IMR-90 (cell line): ENCODE results near the gene HOXA5. TPM values are rescaled to one million over a fixed set of nuclear protein-coding genes. Genes with fewer than 3 reads are reported as not detected.

ENCODE experiments used
- ATAC-seq: fragments of 200-7000 bp; cut with Tn5 transposase; 2 replicates; pipeline ENCODE4 v1.9.1; 2020; ENCODE audit warnings: low read depth, mild to moderate bottlenecking, moderate library complexity
- BruUV-seq: library from RNA; stranded (reverse); fragments of 400-500 nt; replicated peaks from 2 replicates; lab custom pipeline; 2021; lab: Mats Ljungman, UMichigan
- CTCF ChIA-PET: fragments of 300-600 bp; formaldehyde crosslinking; extraction: SDS; loops from one replicate; lab custom pipeline; 2021; ENCODE audit warnings: antibody characterized with exemption; lab: Yijun Ruan, JAX
- POLR2A ChIA-PET: fragments of 300-600 bp; sonication (Branson Sonifier 250); formaldehyde crosslinking; loops from one replicate; lab custom pipeline; 2022; ENCODE audit warnings: antibody characterized with exemption; ENCODE audit not compliant: unreplicated experiment; lab: Charles Lee
- DNase-seq: peaks from one replicate; pipeline ENCODE4 v3.0.0; 2013
- H2AFZ ChIP-seq: replicated peaks from 2 replicates; pipeline ENCODE3; 2013; ENCODE audit warnings: low read length, mild to moderate bottlenecking; ENCODE audit not compliant: poor library complexity
- H2AK5ac ChIP-seq: 2 replicates; pipeline ENCODE4 v1.6.1; 2013; ENCODE audit warnings: low read depth, low read length, inconsistent platforms
- H2AK9ac ChIP-seq: replicated peaks from 2 replicates; pipeline ENCODE3; 2013; ENCODE audit warnings: mild to moderate bottlenecking, low read depth, low read length, moderate library complexity; ENCODE audit not compliant: poor library complexity
- H2BK120ac ChIP-seq: 2 replicates; pipeline ENCODE4 v1.6.1; 2013; ENCODE audit warnings: low read depth, low read length, inconsistent platforms
- H2BK15ac ChIP-seq: 3 replicates; pipeline ENCODE4 v1.6.1; 2013; ENCODE audit warnings: low read depth, low read length, inconsistent platforms
- H2BK20ac ChIP-seq: 2 replicates; pipeline ENCODE4 v1.6.1; 2013; ENCODE audit warnings: low read depth, mild to moderate bottlenecking, inconsistent platforms, low read length, moderate library complexity
- H2BK5ac ChIP-seq: 2 replicates; pipeline ENCODE4 v1.6.1; 2013; ENCODE audit warnings: mild to moderate bottlenecking, low read depth, low read length, inconsistent platforms; ENCODE audit not compliant: poor library complexity, severe bottlenecking
- H3K14ac ChIP-seq: replicated peaks from 2 replicates; pipeline ENCODE4 v1.6.1; 2013; ENCODE audit warnings: low read depth, low read length, inconsistent platforms
- H3K18ac ChIP-seq: 2 replicates; pipeline ENCODE4 v1.6.1; 2013; ENCODE audit warnings: low read depth, low read length, control low read depth
- H3K23ac ChIP-seq: 2 replicates; pipeline ENCODE4 v1.6.1; 2013; ENCODE audit warnings: low read depth, low read length, inconsistent platforms
- H3K27ac ChIP-seq: 2 replicates; pipeline ENCODE4 v1.5.1; 2013; ENCODE audit warnings: mild to moderate bottlenecking, control low read depth, low read length; ENCODE audit not compliant: insufficient read depth
- H3K27me3 ChIP-seq: 2 replicates; pipeline ENCODE4 v1.6.1; 2013; ENCODE audit warnings: low read length; ENCODE audit not compliant: control insufficient read depth, insufficient read depth
- H3K36me3 ChIP-seq: 2 replicates; pipeline ENCODE4 v1.6.1; 2013; ENCODE audit warnings: low read length, mixed read lengths; ENCODE audit not compliant: control insufficient read depth, insufficient read depth
- H3K4ac ChIP-seq: 2 replicates; pipeline ENCODE4 v1.6.1; 2013; ENCODE audit warnings: low read depth, low read length, inconsistent platforms
- H3K4me1 ChIP-seq: 2 replicates; pipeline ENCODE4 v1.6.1; 2013; ENCODE audit warnings: low read length, mixed read lengths; ENCODE audit not compliant: control insufficient read depth, insufficient read depth
- H3K4me2 ChIP-seq: 2 replicates; pipeline ENCODE4 v1.6.1; 2013; ENCODE audit warnings: low read depth, mild to moderate bottlenecking, control low read depth, low read length, moderate library complexity
- H3K4me3 ChIP-seq: 2 replicates; pipeline ENCODE4 v1.5.1; 2013; ENCODE audit warnings: low read depth, mild to moderate bottlenecking, control low read depth, low read length, moderate library complexity; ENCODE audit not compliant: insufficient read depth
- H3K56ac ChIP-seq: 2 replicates; pipeline ENCODE4 v1.6.1; 2013; ENCODE audit warnings: low read length, inconsistent platforms; ENCODE audit not compliant: insufficient read depth; ENCODE audit errors: extremely low read depth
- H3K79me1 ChIP-seq, 2 experiments: 2 replicates each; pipeline ENCODE4 v1.6.1; 2013; ENCODE audit warnings: low read length in 2 of 2, inconsistent platforms in 1 of 2, low read depth in 1 of 2
- H3K9ac ChIP-seq: 2 replicates; pipeline ENCODE4 v1.6.1; 2013; ENCODE audit warnings: low read depth, low read length, control low read depth
- H3K9me1 ChIP-seq: 2 replicates; pipeline ENCODE4 v1.6.1; 2013; ENCODE audit warnings: low read length, inconsistent platforms; ENCODE audit not compliant: insufficient read depth
- H3K9me3 ChIP-seq: 2 replicates; pipeline ENCODE4 v1.6.1; 2013; ENCODE audit warnings: low read length; ENCODE audit not compliant: control insufficient read depth, insufficient read depth
- H4K20me1 ChIP-seq: 2 replicates; pipeline ENCODE4 v1.6.1; 2013; ENCODE audit warnings: low read length, inconsistent platforms; ENCODE audit not compliant: insufficient read depth
- H4K5ac ChIP-seq: 2 replicates; pipeline ENCODE4 v1.6.1; 2013; ENCODE audit warnings: mild to moderate bottlenecking, low read depth, low read length, control low read depth
- H4K8ac ChIP-seq, 2 experiments: 2 replicates each; pipeline ENCODE4 v1.6.1; 2013; ENCODE audit warnings: low read depth in 2 of 2, low read length in 2 of 2, control low read depth in 1 of 2, inconsistent platforms in 1 of 2
- H4K91ac ChIP-seq: 2 replicates; pipeline ENCODE4 v1.6.1; 2013; ENCODE audit warnings: low read depth, low read length, inconsistent platforms; ENCODE audit not compliant: insufficient read depth
- CEBPB ChIP-seq: IDR thresholded peaks from 2 replicates; pipeline ENCODE4 v1.6.1; 2012; ENCODE audit warnings: low read depth, low read length, improper control_type of control experiment
- ELK1 ChIP-seq: fragments of 150-350 bp; IDR thresholded peaks from 2 replicates; pipeline ENCODE4 v1.6.1; 2016; ENCODE audit warnings: low read depth, mild to moderate bottlenecking, low read length, moderate library complexity, borderline replicate concordance
- NFE2L2 ChIP-seq: fragments of 150-350 bp; IDR thresholded peaks from 2 replicates; pipeline ENCODE4 v1.6.1; 2016; ENCODE audit warnings: low read depth, mild to moderate bottlenecking, low read length
- RFX5 ChIP-seq: IDR thresholded peaks from 2 replicates; pipeline ENCODE4 v1.8.0; 2012; ENCODE audit warnings: low read depth, mild to moderate bottlenecking, low read length, moderate library complexity
- WGBS, 2 experiments: methylation state at CpG; one replicate each; pipeline versions ENCODE4 v1.1.5 to v1.1.7; 2013; ENCODE audit warnings: missing lambda C conversion rate in 2 of 2; ENCODE audit not compliant: insufficient read length in 1 of 2; ENCODE audit errors: extremely low coverage in 2 of 2; 5-methylcytosine and 5-hydroxymethylcytosine counted together
- dilution Hi-C: fragments of 300-500 bp; cut with HindIII; formaldehyde crosslinking; loops from one replicate; pipeline ENCODE4 v1.14.3; 2018; ENCODE audit warnings: low sequenced_read_pairs; ENCODE audit not compliant: unreplicated experiment
- in situ Hi-C: fragments of 300-500 bp; cut with MboI; formaldehyde crosslinking; loops from 3 replicates; pipeline ENCODE4 v1.14.3; 2019; ENCODE audit warnings: low sequenced_read_pairs, inconsistent platforms, mixed read lengths
- intact Hi-C: fragments of 100-400 bp; cut with micrococcal nuclease; formaldehyde crosslinking; loops from 2 replicates; pipeline ENCODE4 v1.10.0; 2022
- polyA plus RNA-seq, 3 experiments: library from polyadenylated mRNA; depleted of rRNA; stranded (reverse); fragments of >200 nt; gene quantifications; 2 replicates each; pipeline ENCODE4 v1.2.3, GENCODE V29; 2012; ENCODE audit warnings: low replicate concordance in 1 of 3
- total RNA-seq: library from RNA; depleted of rRNA; stranded (reverse); fragments of >200 nt; gene quantifications from 2 replicates; pipeline ENCODE4 v1.2.3, GENCODE V29; 2012

The HOXA5 gene
- total and polyA plus RNA-seq, 2 of the 4 experiments (the other 2 are of a cell fraction): 19.9 to 29.4 TPM

GRCh38 chr7:27189295-27189996 lies 46.0 kb upstream of the HOXA5 start:
- Histone ChIP-seq H2AK9ac (no peak overlapping the region), H4K5ac (no peak overlapping the region), H2AK5ac (no peak overlapping the region), H3K23ac (no peak overlapping the region), H2BK20ac (no peak overlapping the region), H4K91ac (no peak overlapping the region), H3K4me3 (no peak overlapping the region), H3K18ac (no peak overlapping the region), H3K79me1 (no peaks in the 10 kb centered on the region), H2BK120ac (no peak overlapping the region), H3K27me3 (peaks cover 97% of the 10 kb centered on the region), H3K4ac (no peak overlapping the region), H3K36me3 (no peaks in the 10 kb centered on the region), H3K27ac (no peak overlapping the region), H3K9ac (no peak overlapping the region), H2BK5ac (no peak overlapping the region), H3K14ac (no peak overlapping the region), H4K8ac (no peak overlapping the region), H3K4me1 (peaks cover 3% of the 10 kb centered on the region; the same call in 1 of the 2 replicates), H2BK15ac (no peak overlapping the region), H3K56ac (no peak overlapping the region), H3K9me1 (no peaks in the 10 kb centered on the region), H3K9me3 (peaks cover 16% of the 10 kb centered on the region; the same call in 1 of the 2 replicates), H3K4me2 (no peak overlapping the region), H2AFZ (no peak overlapping the region), H4K20me1 (peaks cover 21% of the 10 kb centered on the region; the same call in 1 of the 2 replicates)
- TF ChIP-seq NFE2L2 (no peak), RFX5 (no peak), ELK1 (no peak), CEBPB (no peak)
- BruUV-seq: no TSS peak
- no peak for DNase-seq
- dilution Hi-C loops: no loop called here
- POLR2A ChIA-PET: no interaction called here
- CTCF ChIA-PET: interaction anchor here (1.1 kb wide), 1 partner anchor 10 kb away, joined by 3 read pairs; no protein-coding TSS in a partner anchor
- intact Hi-C loops: no loop called here
- 28% methylated on average over 6 of the region's 22 CpGs; no CpG with 5 or more reads in 1 of the 2 experiments for whole genome bisulfite sequencing, 2 experiments
- in situ Hi-C loops: no loop called here
- ATAC-seq: no peak
